Nephron progenitor cell (in vitro differentiated cells): ENCODE measurements around the gene MYO3B.

Source experiments
- DNase-seq: peaks from one replicate; pipeline ENCODE4 v3.0.0; 2021
- H3K27ac Mint-ChIP-seq: 2 replicates; pipeline ENCODE4 v1.8.0; 2021; ENCODE audit warnings: mild to moderate bottlenecking, moderate library complexity, mixed read lengths
- H3K27me3 Mint-ChIP-seq: 2 replicates; pipeline ENCODE4 v1.8.0; 2021; ENCODE audit warnings: mild to moderate bottlenecking, low read depth, mixed read lengths; ENCODE audit not compliant: poor library complexity
- H3K36me3 Mint-ChIP-seq: 2 replicates; pipeline ENCODE4 v1.8.0; 2021; ENCODE audit warnings: low read depth, mixed read lengths
- H3K4me1 Mint-ChIP-seq: 2 replicates; pipeline ENCODE4 v1.8.0; 2021; ENCODE audit warnings: mixed read lengths
- H3K4me3 Mint-ChIP-seq: 2 replicates; pipeline ENCODE4 v1.8.0; 2021; ENCODE audit warnings: mild to moderate bottlenecking, moderate library complexity, mixed read lengths
- H3K9me3 Mint-ChIP-seq: 2 replicates; pipeline ENCODE4 v1.8.0; 2021; ENCODE audit warnings: mild to moderate bottlenecking, moderate library complexity, mixed read lengths
- CTCF ChIP-seq: fragments of 200-600 bp; sonication (generic); IDR thresholded peaks from 2 replicates; pipeline ENCODE4 v1.5.0; 2021; ENCODE audit warnings: antibody characterized with exemption

MYO3B gene

DNA sequence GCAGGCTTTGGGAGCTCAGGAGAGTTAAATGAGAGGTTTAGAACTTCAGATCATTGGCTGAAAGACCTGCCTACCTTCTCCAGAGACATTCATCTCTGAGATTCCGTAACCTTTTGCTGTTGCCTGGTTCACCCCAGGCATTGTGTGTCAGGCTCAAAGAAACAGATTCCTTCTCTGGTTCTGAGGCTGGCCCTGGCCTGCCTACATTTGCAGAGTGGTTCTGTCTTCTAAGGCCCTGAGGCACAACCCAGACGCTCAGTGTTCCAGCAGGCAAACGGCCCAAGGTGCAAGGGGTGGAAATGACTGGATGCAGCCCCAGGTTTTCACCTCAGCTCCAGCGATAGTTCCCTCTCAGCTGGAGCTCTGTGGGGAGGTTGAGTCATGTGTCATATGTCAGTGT is 48.3 kb downstream of the MYO3B start:
- no peaks in the 10 kb centered on the region for H3K27me3 Mint-ChIP-seq
- no peak for DNase-seq
- no peak overlapping the region for H3K4me3 Mint-ChIP-seq
- peaks cover 29% of the 10 kb centered on the region for H3K4me1 Mint-ChIP-seq
- no peaks in the 10 kb centered on the region for H3K9me3 Mint-ChIP-seq
- H3K27ac Mint-ChIP-seq: no peak overlapping the region
- H3K36me3 Mint-ChIP-seq: no peaks in the 10 kb centered on the region
- no peak for TF ChIP-seq CTCF

- Mint-ChIP-seq H3K27me3 (no peaks in the 10 kb centered on the region), H3K36me3 (no peaks in the 10 kb centered on the region), H3K4me1 (peaks cover 20% of the 10 kb centered on the region), H3K9me3 (no peaks in the 10 kb centered on the region), H3K27ac (peak overlapping the region; percentile 23), H3K4me3 (no peak overlapping the region)
- DNase-seq: no peak
- TF ChIP-seq CTCF: no peak
Observed at GRCh38 chr2:170227507-170227947, 49.6 kb downstream of the MYO3B start.

DNA sequence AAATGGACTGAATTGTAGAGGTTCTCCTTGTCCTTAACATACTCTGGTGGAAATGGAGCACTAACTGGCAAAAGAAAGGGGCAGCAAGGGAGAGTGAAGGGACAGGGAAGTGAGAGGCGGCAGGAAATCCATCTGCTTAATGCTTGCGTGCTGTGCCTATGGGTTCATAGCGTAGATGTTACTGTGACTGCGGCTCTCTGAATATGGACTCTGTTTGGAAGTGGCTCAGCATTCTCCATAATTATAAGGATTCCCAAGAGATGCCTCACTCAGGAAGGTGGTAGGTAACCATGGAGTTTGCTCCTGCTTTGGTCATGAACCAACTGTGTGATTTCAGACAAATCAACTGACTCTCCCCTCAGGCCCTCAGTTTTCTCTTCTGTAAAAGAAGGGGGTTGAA is 50.0 kb downstream of the MYO3B start:
- H3K27me3 Mint-ChIP-seq: no peaks in the 10 kb centered on the region
- no peak overlapping the region for H3K4me3 Mint-ChIP-seq
- no peaks in the 10 kb centered on the region for H3K9me3 Mint-ChIP-seq
- no peaks in the 10 kb centered on the region for H3K36me3 Mint-ChIP-seq
- no peak for TF ChIP-seq CTCF
- peak overlapping the region; percentile 23 for H3K27ac Mint-ChIP-seq
- DNase-seq: no peak
- peaks cover 16% of the 10 kb centered on the region for H3K4me1 Mint-ChIP-seq

- Mint-ChIP-seq H3K9me3 (no peaks in the 10 kb centered on the region), H3K4me3 (no peak overlapping the region), H3K4me1 (peaks cover 12% of the 10 kb centered on the region), H3K36me3 (no peaks in the 10 kb centered on the region), H3K27ac (no peak overlapping the region), H3K27me3 (peaks cover 4% of the 10 kb centered on the region)
- no peak for TF ChIP-seq CTCF
- no peak for DNase-seq
Observed at GRCh38 chr2:170228429-170228828, 50.5 kb downstream of the MYO3B start.

DNA sequence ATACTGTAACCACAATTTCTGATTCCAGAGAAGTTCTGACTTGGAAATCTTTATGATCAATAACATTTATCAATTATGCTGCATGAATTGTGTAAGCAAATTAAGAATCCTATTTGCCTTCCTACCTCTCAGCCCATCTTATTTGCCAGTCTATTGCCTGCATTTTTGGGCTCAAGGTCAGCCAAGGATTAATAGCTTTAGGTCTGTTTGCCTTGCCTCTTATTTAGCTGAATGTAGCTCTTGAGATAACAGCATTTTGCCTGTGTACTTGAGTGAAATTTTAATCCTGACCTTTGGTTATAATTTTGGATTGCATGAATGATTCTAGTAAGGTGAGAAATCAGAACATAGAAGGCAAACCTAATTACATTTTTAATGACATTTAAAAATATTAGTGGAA is 51.2 kb downstream of the MYO3B start:
- Mint-ChIP-seq H3K4me1 (peaks cover 12% of the 10 kb centered on the region), H3K9me3 (no peaks in the 10 kb centered on the region), H3K27me3 (peaks cover 5% of the 10 kb centered on the region), H3K36me3 (no peaks in the 10 kb centered on the region), H3K4me3 (no peak overlapping the region), H3K27ac (no peak overlapping the region)
- no peak for DNase-seq
- TF ChIP-seq CTCF: no peak

- Mint-ChIP-seq H3K9me3 (no peaks in the 10 kb centered on the region), H3K27ac (no peak overlapping the region), H3K4me3 (no peak overlapping the region), H3K27me3 (peaks cover 5% of the 10 kb centered on the region), H3K36me3 (no peaks in the 10 kb centered on the region), H3K4me1 (peaks cover 9% of the 10 kb centered on the region)
- TF ChIP-seq CTCF: no peak
- no peak for DNase-seq
Observed at GRCh38 chr2:170229744-170230143, 51.8 kb downstream of the MYO3B start.
